OCI-LY7 (cell line): ENCODE measurements around the gene CD63. TPM values are rescaled to one million over a fixed set of nuclear protein-coding genes. Genes with fewer than 3 reads are reported as not detected.

Source experiments
- BruUV-seq: library from RNA; stranded (reverse); fragments of 400-500 nt; replicated peaks from 2 replicates; lab custom pipeline; 2021; lab: Mats Ljungman, UMichigan
- CTCF ChIA-PET: fragments of 300-600 bp; sonication (Branson Sonifier 250); formaldehyde crosslinking; loops from one replicate; lab custom pipeline; 2022; ENCODE audit warnings: antibody characterized with exemption; ENCODE audit not compliant: unreplicated experiment; lab: Charles Lee
- POLR2A ChIA-PET: fragments of 300-600 bp; sonication (Branson Sonifier 250); formaldehyde crosslinking; loops from one replicate; lab custom pipeline; 2022; ENCODE audit warnings: antibody characterized with exemption; lab: Charles Lee
- DNase-seq: peaks from one replicate; pipeline ENCODE4 v3.0.0-alpha.2; 2015; ENCODE audit warnings: low spot score
- H2AFZ ChIP-seq: fragments of 200-600 bp; sonication (generic), shearing (Covaris generic); 2 replicates; pipeline ENCODE4 v1.6.1; 2014; ENCODE audit warnings: mild to moderate bottlenecking, antibody characterized with exemption, low read length, moderate library complexity
- H3K27ac ChIP-seq: fragments of 200-600 bp; sonication (generic); 2 replicates; pipeline ENCODE4 v1.5.1; 2014; ENCODE audit warnings: mixed run types, low read depth, mild to moderate bottlenecking, moderate library complexity, low read length, inconsistent platforms; ENCODE audit not compliant: poor library complexity, severe bottlenecking
- H3K36me3 ChIP-seq: fragments of 200-600 bp; sonication (generic); 2 replicates; pipeline ENCODE4 v1.6.1; 2014; ENCODE audit warnings: mild to moderate bottlenecking, antibody characterized with exemption, low read length, moderate library complexity, mixed read lengths; ENCODE audit not compliant: insufficient read depth
- H3K4me1 ChIP-seq: fragments of 200-600 bp; sonication (generic); 2 replicates; pipeline ENCODE4 v1.5.1; 2014; ENCODE audit warnings: mild to moderate bottlenecking, low read length; ENCODE audit not compliant: insufficient read depth, poor library complexity, severe bottlenecking
- H3K4me2 ChIP-seq: fragments of 200-600 bp; sonication (generic); 2 replicates; pipeline ENCODE4 v1.6.1; 2014; ENCODE audit warnings: mild to moderate bottlenecking, low read length
- H3K4me3 ChIP-seq: fragments of 200-600 bp; sonication (generic); 2 replicates; pipeline ENCODE4 v1.5.1; 2014; ENCODE audit warnings: mild to moderate bottlenecking, low read depth, low read length; ENCODE audit not compliant: poor library complexity, severe bottlenecking
- H3K79me2 ChIP-seq: fragments of 200-600 bp; sonication (generic); 2 replicates; pipeline ENCODE4 v1.6.1; 2016; ENCODE audit warnings: low read depth, mild to moderate bottlenecking, low read length, moderate library complexity, mixed read lengths; ENCODE audit not compliant: insufficient read depth
- H3K9me2 ChIP-seq: fragments of 200-600 bp; sonication (generic); 2 replicates; pipeline ENCODE4 v1.6.1; 2016; ENCODE audit warnings: mild to moderate bottlenecking, low read length, mixed read lengths; ENCODE audit not compliant: insufficient read depth
- H3K9me3 ChIP-seq: fragments of 200-600 bp; sonication (generic); 2 replicates; pipeline ENCODE4 v1.6.1; 2014; ENCODE audit warnings: mild to moderate bottlenecking, mixed run types, low read length, mixed read lengths
- H4K20me1 ChIP-seq: fragments of 200-600 bp; sonication (generic); 2 replicates; pipeline ENCODE4 v1.6.1; 2014; ENCODE audit warnings: mild to moderate bottlenecking, antibody characterized with exemption, low read length, moderate library complexity, mixed read lengths; ENCODE audit not compliant: insufficient read depth
- EZH2phosphoT487 ChIP-seq: fragments of 200-600 bp; sonication (generic); IDR thresholded peaks from 2 replicates; pipeline ENCODE4 v1.6.1; 2018; ENCODE audit warnings: low read depth, borderline replicate concordance, mild to moderate bottlenecking, mixed run types, antibody characterized with exemption, low read length, moderate library complexity, mixed read lengths
- intact Hi-C: fragments of 100-400 bp; cut with micrococcal nuclease; formaldehyde crosslinking; loops from one replicate; pipeline ENCODE4 v1.10.0; 2022; ENCODE audit not compliant: unreplicated experiment
- small RNA-seq: library from RNA; depleted of rRNA; stranded (forward); fragments of <200 nt; gene quantifications from one replicate; pipeline ENCODE3, GENCODE V24; 2014
- total RNA-seq, 2 experiments: library from RNA; depleted of rRNA in 1 of 2; stranded (reverse); fragments of >200 nt in 1 of 2; shearing (Covaris generic) in 1 of 2; gene quantifications; 2 replicates each; pipeline ENCODE4 v1.2.3, GENCODE V29; 2014 to 2022
- TF ChIP-seq, protein P1 (sequence below): fragments of 200-600 bp; sonication (generic); conservative IDR thresholded peaks from 2 replicates; pipeline ENCODE4 v1.5.1; 2014; ENCODE audit warnings: mild to moderate bottlenecking, antibody characterized with exemption, low read length, moderate library complexity, mixed read lengths

CD63 gene
- total RNA-seq, 2 experiments from 2014 or later = 102 to 130 TPM

DNA sequence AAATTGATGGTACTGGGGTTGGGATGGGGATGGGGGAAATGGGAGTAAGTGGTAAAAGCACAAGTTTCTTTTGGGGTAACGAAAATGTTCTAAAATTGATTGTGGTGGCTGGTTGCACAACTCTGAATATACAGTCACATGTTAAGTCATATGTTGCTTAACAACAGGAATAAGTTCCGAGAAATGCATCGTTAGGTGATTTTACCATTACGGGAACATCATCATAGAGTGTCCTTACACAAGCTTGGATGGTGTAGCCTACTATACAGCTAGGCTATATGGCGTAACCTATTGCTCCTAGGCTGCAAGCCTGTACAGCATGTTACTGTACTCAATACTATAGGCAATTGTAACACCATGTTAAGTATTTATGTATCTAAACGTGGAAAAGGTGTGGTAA is 52.1 kb downstream of the CD63 start:
- intact Hi-C loops = no loop called here
- Histone ChIP-seq H2AFZ (no peak overlapping the region), H3K9me3 (peaks cover 4% of the 10 kb centered on the region; the same call in 1 of the 2 replicates), H3K79me2 (no peaks in the 10 kb centered on the region), H3K9me2 (no peaks in the 10 kb centered on the region), H3K4me3 (no peak overlapping the region), H3K36me3 (no peaks in the 10 kb centered on the region), H4K20me1 (no peaks in the 10 kb centered on the region), H3K4me1 (peaks cover 28% of the 10 kb centered on the region), H3K27ac (no peak overlapping the region), H3K4me2 (no peak overlapping the region)
- CTCF ChIA-PET = no interaction called here
- no peak for DNase-seq
- POLR2A ChIA-PET = interaction anchor here (1.1 kb wide), 1 partner anchor 39 kb away, joined by 6 read pairs; the partner anchor contains the start of gene BLOC1S1
- TF ChIP-seq, protein P1, sequence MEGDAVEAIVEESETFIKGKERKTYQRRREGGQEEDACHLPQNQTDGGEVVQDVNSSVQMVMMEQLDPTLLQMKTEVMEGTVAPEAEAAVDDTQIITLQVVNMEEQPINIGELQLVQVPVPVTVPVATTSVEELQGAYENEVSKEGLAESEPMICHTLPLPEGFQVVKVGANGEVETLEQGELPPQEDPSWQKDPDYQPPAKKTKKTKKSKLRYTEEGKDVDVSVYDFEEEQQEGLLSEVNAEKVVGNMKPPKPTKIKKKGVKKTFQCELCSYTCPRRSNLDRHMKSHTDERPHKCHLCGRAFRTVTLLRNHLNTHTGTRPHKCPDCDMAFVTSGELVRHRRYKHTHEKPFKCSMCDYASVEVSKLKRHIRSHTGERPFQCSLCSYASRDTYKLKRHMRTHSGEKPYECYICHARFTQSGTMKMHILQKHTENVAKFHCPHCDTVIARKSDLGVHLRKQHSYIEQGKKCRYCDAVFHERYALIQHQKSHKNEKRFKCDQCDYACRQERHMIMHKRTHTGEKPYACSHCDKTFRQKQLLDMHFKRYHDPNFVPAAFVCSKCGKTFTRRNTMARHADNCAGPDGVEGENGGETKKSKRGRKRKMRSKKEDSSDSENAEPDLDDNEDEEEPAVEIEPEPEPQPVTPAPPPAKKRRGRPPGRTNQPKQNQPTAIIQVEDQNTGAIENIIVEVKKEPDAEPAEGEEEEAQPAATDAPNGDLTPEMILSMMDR = no peak
- TF ChIP-seq EZH2phosphoT487 = no peak
- BruUV-seq = no TSS peak

DNA sequence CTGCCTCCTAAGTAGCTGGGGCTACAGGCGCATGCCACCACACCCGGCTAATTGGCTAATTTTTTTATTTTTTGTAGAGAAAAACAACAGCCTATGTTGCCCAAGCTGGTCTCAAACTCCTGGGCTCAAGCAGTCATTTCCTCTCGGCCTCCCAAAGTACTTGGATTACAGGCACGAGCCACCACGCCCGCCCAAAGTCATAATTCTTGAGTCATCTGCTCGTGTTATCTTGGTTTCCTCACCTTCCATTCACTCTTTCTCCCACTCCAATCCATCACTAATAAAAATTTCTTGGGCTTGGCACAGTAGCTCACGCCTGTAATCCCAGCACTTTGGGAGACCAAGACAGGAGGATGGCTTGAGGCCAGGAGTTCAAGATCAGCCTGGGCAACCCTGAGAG is 53.1 kb downstream of the CD63 start:
- Histone ChIP-seq H4K20me1 (no peaks in the 10 kb centered on the region), H3K27ac (no peak overlapping the region), H3K9me2 (no peaks in the 10 kb centered on the region), H3K4me3 (no peak overlapping the region), H3K36me3 (no peaks in the 10 kb centered on the region), H3K79me2 (no peaks in the 10 kb centered on the region), H3K9me3 (peaks cover 4% of the 10 kb centered on the region; the same call in 1 of the 2 replicates), H3K4me2 (no peak overlapping the region), H3K4me1 (peaks cover 28% of the 10 kb centered on the region), H2AFZ (0 out of 2 replicates have a peak overlapping the region, but pooled peaks have one; percentile 12)
- no TSS peak for BruUV-seq
- ChIA-PET CTCF (no interaction called here), POLR2A (interaction anchor here (0.6 kb wide), 2 partner anchors 11 to 1940 kb away, joined by 3 read pairs; no protein-coding TSS in a partner anchor)
- no peak for TF ChIP-seq EZH2phosphoT487
- TF ChIP-seq, protein P1 = no peak
- intact Hi-C loops = no loop called here
- DNase-seq = no peak

Small RNA genes within 50 kb of the gene (small RNA-seq; reads per million reads assigned to genes)
- not detected for gene AC009779.1
- not detected for gene RF00017

Other genes starting within 250 kb of the CD63 start
- gene OR6C68, start 236.6 kb downstream of the CD63 start, total RNA-seq (2014; rRNA removed; shearing (Covaris generic)) = not detected in 2 replicates
- gene OR6C68, start 236.6 kb downstream of the CD63 start, total RNA-seq (2022) = not detected in 2 replicates
- not detected in 2 replicates for gene OR6C4, start 179.4 kb downstream of the CD63 start, total RNA-seq (2014; rRNA removed; shearing (Covaris generic))
- not detected in 2 replicates for gene OR6C4, start 179.4 kb downstream of the CD63 start, total RNA-seq (2022)
- not detected in 2 replicates for gene OR2AP1, start 156.5 kb downstream of the CD63 start, total RNA-seq (2014; rRNA removed; shearing (Covaris generic))
- gene OR2AP1, start 156.5 kb downstream of the CD63 start, total RNA-seq (2022) = not detected in 2 replicates
- not detected in 2 replicates for gene OR10P1, start 92.1 kb downstream of the CD63 start, total RNA-seq (2014; rRNA removed; shearing (Covaris generic))
- not detected in 2 replicates for gene OR10P1, start 92.1 kb downstream of the CD63 start, total RNA-seq (2022)
- gene ITGA7, start 21.1 kb downstream of the CD63 start, total RNA-seq (2014; rRNA removed; shearing (Covaris generic)) = 1.5 and 2.3 TPM in 2 replicates
- gene ITGA7, start 21.1 kb downstream of the CD63 start, total RNA-seq (2022) = 3.3 and 4.0 TPM in 2 replicates
- 139 and 161 TPM in 2 replicates for gene BLOC1S1, start 13.0 kb downstream of the CD63 start, total RNA-seq (2014; rRNA removed; shearing (Covaris generic))
- 152 and 159 TPM in 2 replicates for gene BLOC1S1, start 13.0 kb downstream of the CD63 start, total RNA-seq (2022)
- 6.2 and 8.9 TPM in 2 replicates for gene RDH5, start 8.6 kb downstream of the CD63 start, total RNA-seq (2014; rRNA removed; shearing (Covaris generic))
- gene RDH5, start 8.6 kb downstream of the CD63 start, total RNA-seq (2022) = 19.6 and 20.1 TPM in 2 replicates
- 4.5 and 5.2 TPM in 2 replicates for gene GDF11, start 14.1 kb upstream of the CD63 start, total RNA-seq (2014; rRNA removed; shearing (Covaris generic))
- 18.0 and 19.9 TPM in 2 replicates for gene GDF11, start 14.1 kb upstream of the CD63 start, total RNA-seq (2022)
- 86.1 and 161 TPM in 2 replicates for gene SARNP, start 88.7 kb upstream of the CD63 start, total RNA-seq (2014; rRNA removed; shearing (Covaris generic))
- 85.5 and 92.0 TPM in 2 replicates for gene SARNP, start 88.7 kb upstream of the CD63 start, total RNA-seq (2022)
- gene ORMDL2, start 89.0 kb upstream of the CD63 start, total RNA-seq (2014; rRNA removed; shearing (Covaris generic)) = 13.4 and 20.0 TPM in 2 replicates
- 22.9 and 27.1 TPM in 2 replicates for gene ORMDL2, start 89.0 kb upstream of the CD63 start, total RNA-seq (2022)
- gene DNAJC14, start 100.6 kb upstream of the CD63 start, total RNA-seq (2014; rRNA removed; shearing (Covaris generic)) = 50.8 and 60.9 TPM in 2 replicates
- 52.3 and 59.3 TPM in 2 replicates for gene DNAJC14, start 100.6 kb upstream of the CD63 start, total RNA-seq (2022)
- gene MMP19, start 113.9 kb upstream of the CD63 start, total RNA-seq (2014; rRNA removed; shearing (Covaris generic)) = not detected in 2 replicates
- gene MMP19, start 113.9 kb upstream of the CD63 start, total RNA-seq (2022) = not detected in 2 replicates
- 88.5 and 97.2 TPM in 2 replicates for gene PYM1, start 198.9 kb upstream of the CD63 start, total RNA-seq (2014; rRNA removed; shearing (Covaris generic))
- gene PYM1, start 198.9 kb upstream of the CD63 start, total RNA-seq (2022) = 82.7 and 88.5 TPM in 2 replicates
- gene DGKA, start 202.2 kb upstream of the CD63 start, total RNA-seq (2014; rRNA removed; shearing (Covaris generic)) = 106 and 144 TPM in 2 replicates
- 170 and 216 TPM in 2 replicates for gene DGKA, start 202.2 kb upstream of the CD63 start, total RNA-seq (2022)
- gene PMEL, start 237.0 kb upstream of the CD63 start, total RNA-seq (2014; rRNA removed; shearing (Covaris generic)) = 0.49 and 1.4 TPM in 2 replicates
- gene PMEL, start 237.0 kb upstream of the CD63 start, total RNA-seq (2022) = 2.4 and 3.0 TPM in 2 replicates
- gene CDK2, start 237.8 kb upstream of the CD63 start, total RNA-seq (2014; rRNA removed; shearing (Covaris generic)) = 57.8 and 68.1 TPM in 2 replicates
- 80.9 and 81.4 TPM in 2 replicates for gene CDK2, start 237.8 kb upstream of the CD63 start, total RNA-seq (2022)
- 21.6 and 21.8 TPM in 2 replicates for gene RAB5B, start 245.1 kb upstream of the CD63 start, total RNA-seq (2014; rRNA removed; shearing (Covaris generic))
- gene RAB5B, start 245.1 kb upstream of the CD63 start, total RNA-seq (2022) = 47.2 and 50.5 TPM in 2 replicates